ENCODE results near the gene NPB. TPM values are rescaled to one million over a fixed set of nuclear protein-coding genes. Genes with fewer than 3 reads are reported as not detected.

Gene NPB
- total RNA-seq, 1 donor = 1.4 TPM

DNA sequence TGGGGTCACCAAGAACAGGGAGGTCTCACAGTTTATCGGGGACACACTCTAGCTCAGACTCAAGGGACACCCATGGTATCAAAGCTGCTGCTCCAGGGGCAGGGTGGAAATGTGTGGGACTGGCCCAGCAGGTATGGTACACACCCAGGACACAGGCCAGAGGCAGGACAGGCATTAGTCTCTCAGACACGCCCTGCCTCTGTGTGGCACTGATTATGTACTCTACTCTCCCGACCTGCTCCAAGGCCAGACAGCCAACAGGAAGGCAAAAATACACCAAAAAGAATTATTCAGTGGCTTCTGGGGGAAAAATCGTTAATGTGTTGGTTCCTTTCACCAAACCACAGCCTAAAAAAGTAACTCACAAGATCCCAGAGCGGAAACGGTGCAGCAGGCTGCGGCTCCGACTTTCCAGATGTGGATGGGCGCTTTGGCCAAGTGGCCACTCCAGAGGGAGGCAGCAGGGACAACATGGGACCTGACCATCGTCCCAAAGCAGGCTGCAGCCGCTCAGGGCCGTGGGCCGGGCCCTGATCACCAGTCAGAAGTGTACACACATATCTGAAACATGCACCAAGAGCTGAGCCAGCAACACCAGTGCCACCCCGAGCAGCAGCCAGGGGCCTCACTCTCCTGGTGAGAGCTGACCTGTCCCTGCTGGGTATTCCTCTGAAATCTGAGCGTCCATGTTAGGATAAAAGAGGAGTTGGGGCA is 17.0 kb downstream of the NPB start:
- DNase-seq (ENCODE audit: low read depth) = no peak
- no peak for TF ChIP-seq CTCF (IDR thresholded peaks at IDR 0.05; ENCODE audit: insufficient read depth, low read length)
- no peak overlapping the region for H3K4me3 ChIP-seq (ENCODE audit: low read depth, low read length)

GRCh38 chr17:81920612-81921536 is 18.8 kb downstream of the NPB start:
- DNase-seq (ENCODE audit: low read depth) = no peak
- H3K4me3 ChIP-seq (ENCODE audit: low read depth, low read length) = no peak overlapping the region
- TF ChIP-seq CTCF (IDR thresholded peaks at IDR 0.05; ENCODE audit: insufficient read depth, low read length) = no peak

DNA sequence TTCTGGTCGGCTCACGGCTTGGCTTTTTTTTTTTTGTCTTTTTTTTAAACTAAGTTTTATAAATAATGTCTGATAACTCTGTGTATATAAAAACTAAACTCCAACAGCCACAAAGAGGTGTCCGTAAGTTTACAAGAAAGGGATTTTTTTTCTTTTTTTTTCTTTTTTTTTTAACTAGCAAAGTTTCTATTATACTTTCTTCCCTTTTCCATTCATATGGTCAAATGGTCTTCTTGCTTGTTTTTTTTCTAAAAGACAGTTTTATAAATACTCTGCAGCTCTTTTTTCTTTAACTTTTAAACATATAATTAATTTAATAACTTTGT is 19.5 kb downstream of the NPB start:
- no peak for DNase-seq (ENCODE audit: low read depth)
- H3K4me3 ChIP-seq (ENCODE audit: low read depth, low read length) = no peak overlapping the region

GRCh38 chr17:81921996-81922565 is 20.0 kb downstream of the NPB start:
- DNase-seq (ENCODE audit: low read depth) = no peak
- peak overlapping the region; percentile 31 for H3K4me3 ChIP-seq (ENCODE audit: low read depth, low read length)
- TF ChIP-seq CTCF (IDR thresholded peaks at IDR 0.05; ENCODE audit: insufficient read depth, low read length) = no peak

More for the DNA sequence above, 19.5 kb downstream of the NPB start:
- TF ChIP-seq CTCF (IDR thresholded peaks at IDR 0.05; ENCODE audit: insufficient read depth, low read length) = no peak

DNA sequence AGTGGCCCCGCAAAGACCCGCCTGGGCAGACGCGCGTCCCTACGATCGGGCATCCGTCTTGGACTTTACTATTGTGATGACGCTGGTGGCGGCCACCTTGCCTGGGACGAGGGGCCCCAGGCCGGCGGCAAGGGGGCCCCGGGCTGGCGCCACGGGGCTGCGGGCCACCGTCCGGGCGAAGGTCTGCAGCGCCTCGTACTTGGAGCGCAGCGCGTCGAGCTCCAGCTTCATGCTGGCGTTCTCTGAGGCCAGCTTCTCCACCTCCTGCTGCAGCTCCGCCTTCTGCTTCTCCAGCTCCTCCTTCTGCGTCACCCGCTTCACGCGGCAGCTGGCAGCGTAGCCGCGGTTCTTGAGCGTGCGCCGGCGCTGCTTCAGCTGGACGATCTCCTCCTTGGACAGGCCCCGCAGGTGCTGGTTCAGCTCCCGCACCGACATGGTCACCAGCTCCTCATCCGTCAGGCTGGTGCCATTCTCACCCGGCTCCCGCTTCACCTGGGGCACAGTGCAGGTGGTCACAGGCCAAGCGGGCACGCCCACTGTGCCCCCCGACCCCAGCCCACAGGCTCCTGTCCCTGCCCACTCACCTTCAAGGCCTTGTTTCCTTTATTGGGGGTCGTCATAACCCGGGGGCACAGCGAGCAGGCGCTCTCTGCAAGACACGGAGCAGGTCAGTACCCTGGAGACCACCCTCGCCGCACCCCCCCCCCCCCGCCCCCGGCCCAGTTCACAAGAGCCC is 20.7 kb downstream of the NPB start:
- no peak for DNase-seq (ENCODE audit: low read depth)
- no peak for TF ChIP-seq CTCF (IDR thresholded peaks at IDR 0.05; ENCODE audit: insufficient read depth, low read length)
- peak overlapping the region; percentile 73 for H3K4me3 ChIP-seq (ENCODE audit: low read depth, low read length)
